Tibial nerve (tissue), 4 donors: ENCODE data around the gene INTS11. TPM values are rescaled to one million over a fixed set of nuclear protein-coding genes. Genes with fewer than 3 reads are reported as not detected.

Source experiments
- DNase-seq, 2 donors: peaks; one replicate each; pipeline ENCODE4 v3.0.0-alpha.2; 2019; ENCODE audit warnings: low spot score in 2 of 2
- H3K27ac ChIP-seq, 4 donors: fragments of 200-600 bp; sonication (generic) in 3 of 4; one replicate each; pipeline ENCODE4 v1.5.1; 2017 to 2019; ENCODE audit warnings: mild to moderate bottlenecking in 1 of 4
- H3K27me3 ChIP-seq, 2 donors: fragments of 200-600 bp; sonication (generic) in 1 of 2; one replicate each; pipeline versions ENCODE4 v1.5.1 to v1.6.0; 2017 to 2019
- H3K36me3 ChIP-seq, 3 donors: fragments of 200-600 bp; sonication (generic); one replicate each; pipeline ENCODE4 v1.5.1; 2018 to 2019
- H3K4me1 ChIP-seq, 4 donors: fragments of 200-600 bp; sonication (generic) in 3 of 4; one replicate each; pipeline ENCODE4 v1.5.1; 2017 to 2019
- H3K4me3 ChIP-seq, 4 donors: fragments of 200-600 bp; sonication (generic) in 3 of 4; one replicate each; pipeline ENCODE4 v1.5.1; 2017 to 2019; ENCODE audit warnings: mild to moderate bottlenecking in 1 of 4, moderate library complexity in 1 of 4
- H3K9me3 ChIP-seq, 4 donors: fragments of 200-600 bp; sonication (generic) in 3 of 4; one replicate each; pipeline ENCODE4 v1.5.1; 2017 to 2019
- CTCF ChIP-seq, 5 experiments: fragments of 200-600 bp in 3 of 5; fragments of 450-650 bp in 2 of 5; sonication (generic) in 3 of 5; IDR thresholded peaks; one replicate each; pipeline ENCODE4 v1.5.1; 2016 to 2019; ENCODE audit warnings: antibody characterized with exemption in 5 of 5, mild to moderate bottlenecking in 3 of 5, moderate library complexity in 2 of 5
- EP300 ChIP-seq, 2 donors: sonication (generic); formaldehyde crosslinking; IDR thresholded peaks; one replicate each; pipeline ENCODE4 v1.6.1; 2017; ENCODE audit warnings: antibody characterized with exemption in 2 of 2, mild to moderate bottlenecking in 1 of 2
- POLR2A ChIP-seq, 2 donors: fragments of 450-650 bp; IDR thresholded peaks; one replicate each; pipeline ENCODE4 v1.6.1; 2017; ENCODE audit warnings: antibody characterized with exemption in 2 of 2, mild to moderate bottlenecking in 2 of 2, moderate library complexity in 2 of 2
- WGBS, 2 donors: methylation state at CpG; one replicate each; pipeline ENCODE4 v1.1.5; 2018; 5-methylcytosine and 5-hydroxymethylcytosine counted together
- small RNA-seq: library from RNA; depleted of rRNA; stranded (forward); fragments of <200 nt; gene quantifications from one replicate; pipeline ENCODE3, GENCODE V24; 2016
- total RNA-seq, 4 donors: library from RNA; depleted of rRNA; stranded (reverse); fragments of >200 nt; gene quantifications; one replicate each; pipeline ENCODE4 v1.1.0, GENCODE V29; 2016

The INTS11 gene
- total RNA-seq, 4 donors from 2014 or later: 118 to 241 (median 157) TPM

DNA sequence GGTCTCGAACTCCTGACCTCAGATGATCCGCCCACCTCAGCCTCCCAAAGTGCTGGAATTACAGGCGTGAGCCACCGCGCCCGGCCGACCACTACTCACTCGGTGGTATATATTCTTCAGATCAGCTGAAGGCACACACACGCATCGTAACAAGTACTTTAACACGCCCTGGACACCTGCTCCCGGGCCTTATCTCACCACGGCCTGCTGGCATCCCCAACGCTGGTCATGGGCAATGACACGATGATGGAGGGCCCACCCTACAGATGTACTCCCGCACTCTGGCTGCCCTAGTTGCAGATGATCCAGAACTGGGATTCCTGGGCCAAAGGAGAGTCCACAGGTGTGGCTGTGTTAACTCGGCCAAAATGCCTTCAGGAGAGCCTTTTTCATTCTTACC, 62.4 kb downstream of the INTS11 start:
- H3K36me3 ChIP-seq: peaks cover 6 to 94% (median 22%) of the 10 kb centered on the region in 3 donors
- no peaks in the 10 kb centered on the region for H3K9me3 ChIP-seq
- 95 to 96% methylated on average over 17 of the region's 17 CpGs for WGBS, 2 donors
- no peaks in the 10 kb centered on the region for H3K27me3 ChIP-seq
- H3K27ac ChIP-seq: no peak overlapping the region
- H3K4me3 ChIP-seq: no peak overlapping the region
- no peak for TF ChIP-seq EP300 (IDR thresholded peaks at IDR 0.05)
- TF ChIP-seq CTCF (IDR thresholded peaks at IDR 0.05): no peak
- no peak for TF ChIP-seq POLR2A (IDR thresholded peaks at IDR 0.05)
- DNase-seq: no peak
- H3K4me1 ChIP-seq: peaks cover 0 to 15% (median 0%) of the 10 kb centered on the region in 4 donors

Small RNAs within 50 kb of the gene (small RNA-seq; reads per million reads assigned to genes)
- gene MIR6726: 0.57 reads per million

Other genes starting within 250 kb of the INTS11 start
- gene C1orf159, start 208.6 kb downstream of the INTS11 start, total RNA-seq: 10 to 100 TPM; 18.4 to 29.4 (median 23.1) TPM
- not detected for gene TTLL10, start 150.8 kb downstream of the INTS11 start, total RNA-seq
- gene TNFRSF18, start 118.1 kb downstream of the INTS11 start, total RNA-seq: under 1 TPM in 1 of 4 donors, not detected in 3; 0.44 TPM
- gene TNFRSF4, start 110.5 kb downstream of the INTS11 start, total RNA-seq: 1 to 10 TPM in 2 of 4 donors, under 1 TPM in 2; 0.39 to 3.7 (median 0.97) TPM
- 100 to 1,000 TPM in 3 of 4 donors, 10 to 100 TPM in 1; 93.3 to 170 (median 110) TPM for gene SDF4, start 92.7 kb downstream of the INTS11 start, total RNA-seq
- gene B3GALT6, start 92.4 kb downstream of the INTS11 start, total RNA-seq: 10 to 100 TPM; 13.3 to 24.0 (median 21.4) TPM
- 1 to 10 TPM in 3 of 4 donors, under 1 TPM in 1; 0.84 to 3.0 (median 1.8) TPM for gene C1QTNF12, start 77.9 kb downstream of the INTS11 start, total RNA-seq
- 10 to 100 TPM; 42.2 to 61.0 (median 53.5) TPM for gene UBE2J2, start 50.8 kb downstream of the INTS11 start, total RNA-seq
- gene SCNN1D, start 44.2 kb downstream of the INTS11 start, total RNA-seq: 10 to 100 TPM in 2 of 4 donors, 1 to 10 TPM in 2; 5.4 to 14.9 (median 9.8) TPM
- 100 to 1,000 TPM in 1 of 4 donors, 10 to 100 TPM in 3; 34.3 to 125 (median 69.6) TPM for gene ACAP3, start 16.7 kb downstream of the INTS11 start, total RNA-seq
- gene PUSL1, start 16.1 kb downstream of the INTS11 start, total RNA-seq: 10 to 100 TPM; 17.5 to 22.2 (median 19.7) TPM
- gene CPTP, start 142 bp upstream of the INTS11 start, total RNA-seq: 10 to 100 TPM; 12.0 to 24.9 (median 18.8) TPM
- 1 to 10 TPM in 1 of 4 donors, under 1 TPM in 3; 0.21 to 1.2 (median 0.63) TPM for gene TAS1R3, start 6.6 kb upstream of the INTS11 start, total RNA-seq
- gene DVL1, start 24.8 kb upstream of the INTS11 start, total RNA-seq: 100 to 1,000 TPM; 130 to 191 (median 144) TPM
- gene MXRA8, start 33.9 kb upstream of the INTS11 start, total RNA-seq: 100 to 1,000 TPM; 351 to 659 (median 448) TPM
- gene AURKAIP1, start 50.5 kb upstream of the INTS11 start, total RNA-seq: 100 to 1,000 TPM in 3 of 4 donors, 10 to 100 TPM in 1; 63.9 to 128 (median 105) TPM
- gene CCNL2, start 74.7 kb upstream of the INTS11 start, total RNA-seq: 100 to 1,000 TPM; 311 to 362 (median 339) TPM
- 100 to 1,000 TPM in 3 of 4 donors, 10 to 100 TPM in 1; 84.9 to 165 (median 139) TPM for gene MRPL20, start 82.6 kb upstream of the INTS11 start, total RNA-seq
- 10 to 100 TPM; 13.8 to 32.6 (median 19.4) TPM for gene ANKRD65, start 96.6 kb upstream of the INTS11 start, total RNA-seq
- 100 to 1,000 TPM; 142 to 261 (median 161) TPM for gene VWA1, start 111.0 kb upstream of the INTS11 start, total RNA-seq
- 1 to 10 TPM in 3 of 4 donors, under 1 TPM in 1; 0.42 to 9.9 (median 3.2) TPM for gene ATAD3C, start 125.0 kb upstream of the INTS11 start, total RNA-seq
- 10 to 100 TPM; 18.4 to 48.9 (median 22.5) TPM for gene ATAD3B, start 147.1 kb upstream of the INTS11 start, total RNA-seq
- gene ATAD3A, start 187.5 kb upstream of the INTS11 start, total RNA-seq: 10 to 100 TPM; 19.6 to 47.4 (median 27.0) TPM
- gene TMEM240, start 216.0 kb upstream of the INTS11 start, total RNA-seq: 10 to 100 TPM in 1 of 4 donors, 1 to 10 TPM in 2, not detected in 1; 4.0 to 27.3 (median 5.1) TPM